ENCODE measurements around the gene PAPPA2.
"Not testable (repeated sequence)": the region's sequence is repeated elsewhere in the genome, so short reads cannot be mapped to it uniquely, and the experiment has no call there.

Gene PAPPA2

GRCh38 chr1:176604461-176604860 is 141.5 kb downstream of the PAPPA2 start:
- DNase-seq (ENCODE audit: low read depth in 2 of 2, low spot score in 1 of 2) = no peak

- DNase-seq (ENCODE audit: low read depth in 2 of 2, low spot score in 1 of 2) = no peak
Measured at GRCh38 chr1:176605176-176605575, 142.2 kb downstream of the PAPPA2 start.

- DNase-seq (ENCODE audit: low read depth in 2 of 2, low spot score in 1 of 2) = no peak
Measured at GRCh38 chr1:176609556-176610408, 146.8 kb downstream of the PAPPA2 start.

GRCh38 chr1:176612791-176613190 is 149.8 kb downstream of the PAPPA2 start:
- DNase-seq (ENCODE audit: low read depth in 2 of 2, low spot score in 1 of 2) = no peak

- no peak for DNase-seq (ENCODE audit: low read depth in 2 of 2, low spot score in 1 of 2)
Measured at GRCh38 chr1:176617881-176618280, 154.9 kb downstream of the PAPPA2 start.

GRCh38 chr1:176619261-176619660 is 156.3 kb downstream of the PAPPA2 start:
- DNase-seq (ENCODE audit: low read depth in 2 of 2, low spot score in 1 of 2) = no peak

GRCh38 chr1:176625365-176625764 is 162.4 kb downstream of the PAPPA2 start:
- DNase-seq (ENCODE audit: low read depth in 2 of 2, low spot score in 1 of 2) = no peak

GRCh38 chr1:176626572-176627061 is 163.6 kb downstream of the PAPPA2 start:
- DNase-seq (ENCODE audit: low read depth in 2 of 2, low spot score in 1 of 2) = no peak

GRCh38 chr1:176628775-176629174 is 165.8 kb downstream of the PAPPA2 start:
- no peak for DNase-seq (ENCODE audit: low read depth in 2 of 2, low spot score in 1 of 2)

- not testable (repeated sequence) for DNase-seq (ENCODE audit: low read depth in 2 of 2, low spot score in 1 of 2)
Measured at GRCh38 chr1:176634733-176635132, 171.8 kb downstream of the PAPPA2 start.

GRCh38 chr1:176638713-176639526 is 175.9 kb downstream of the PAPPA2 start:
- DNase-seq (ENCODE audit: low read depth in 2 of 2, low spot score in 1 of 2) = no peak

GRCh38 chr1:176643536-176643935 is 180.6 kb downstream of the PAPPA2 start:
- DNase-seq (ENCODE audit: low read depth in 2 of 2, low spot score in 1 of 2) = no peak

- DNase-seq (ENCODE audit: low read depth in 2 of 2, low spot score in 1 of 2) = no peak
Measured at GRCh38 chr1:176648556-176648955, 185.6 kb downstream of the PAPPA2 start.

- DNase-seq (ENCODE audit: low read depth in 2 of 2, low spot score in 1 of 2) = no peak
Measured at GRCh38 chr1:176656257-176656995, 193.5 kb downstream of the PAPPA2 start.

GRCh38 chr1:176669782-176670181 is 206.8 kb downstream of the PAPPA2 start:
- DNase-seq (ENCODE audit: low read depth in 2 of 2, low spot score in 1 of 2) = no peak

- DNase-seq (ENCODE audit: low read depth in 2 of 2, low spot score in 1 of 2) = no peak
Measured at GRCh38 chr1:176670853-176671252, 207.9 kb downstream of the PAPPA2 start.

GRCh38 chr1:176682830-176683535 is 220.0 kb downstream of the PAPPA2 start:
- no peak for DNase-seq (ENCODE audit: low read depth in 2 of 2, low spot score in 1 of 2)

- no peak for DNase-seq (ENCODE audit: low read depth in 2 of 2, low spot score in 1 of 2)
Measured at GRCh38 chr1:176691251-176692228, 228.6 kb downstream of the PAPPA2 start.

- DNase-seq (ENCODE audit: low read depth in 2 of 2, low spot score in 1 of 2) = no peak
Measured at GRCh38 chr1:176692431-176692830, 229.5 kb downstream of the PAPPA2 start.

Measured in stimulated activated CD8-positive, alpha-beta memory T cell treated with anti-CD3 and anti-CD28 coated beads, Interleukin-4, amount 100 ng/mL, for 4 hours (primary cell).